Stimulated activated CD8-positive, alpha-beta memory T cell treated with anti-CD3 and anti-CD28 coated beads, Interleukin-7, amount 100 ng/mL, for 4 hours (primary cell): ENCODE results near the gene SETD1B.

Experiments
- DNase-seq, 2 donors: peaks; one replicate each; pipeline ENCODE4 v3.0.0-alpha.2; 2020; ENCODE audit warnings: low read depth in 2 of 2

Gene SETD1B

GRCh38 chr12:121807642-121808347 lies 4.0 kb downstream of the SETD1B start:
- DNase-seq = no peak

- no peak for DNase-seq
Observed at GRCh38 chr12:121808623-121809022, 4.8 kb downstream of the SETD1B start.

- no peak for DNase-seq
Observed at GRCh38 chr12:121809712-121810116, 5.9 kb downstream of the SETD1B start.

GRCh38 chr12:121810234-121810817 lies 6.5 kb downstream of the SETD1B start:
- no peak for DNase-seq

GRCh38 chr12:121810833-121811433 lies 7.1 kb downstream of the SETD1B start:
- DNase-seq = no peak

- no peak for DNase-seq
Observed at GRCh38 chr12:121811434-121812319, 7.9 kb downstream of the SETD1B start.

GRCh38 chr12:121812320-121812871 lies 8.6 kb downstream of the SETD1B start:
- DNase-seq = no peak

- no peak for DNase-seq
Observed at GRCh38 chr12:121812921-121813896, 9.4 kb downstream of the SETD1B start.

GRCh38 chr12:121813951-121814350 lies 10.1 kb downstream of the SETD1B start:
- DNase-seq = no peak

- DNase-seq = no peak
Observed at GRCh38 chr12:121814429-121815119, 10.8 kb downstream of the SETD1B start.

- DNase-seq = no peak
Observed at GRCh38 chr12:121815263-121815662, 11.5 kb downstream of the SETD1B start.

- DNase-seq = no peak
Observed at GRCh38 chr12:121816925-121817647, 13.3 kb downstream of the SETD1B start.

- no peak for DNase-seq
Observed at GRCh38 chr12:121817648-121818043, 13.8 kb downstream of the SETD1B start.

- DNase-seq = no peak
Observed at GRCh38 chr12:121819212-121819949, 15.6 kb downstream of the SETD1B start.

GRCh38 chr12:121820056-121820455 lies 16.2 kb downstream of the SETD1B start:
- no peak for DNase-seq

GRCh38 chr12:121822393-121823100 lies 18.7 kb downstream of the SETD1B start:
- no peak for DNase-seq

GRCh38 chr12:121823101-121823726 lies 19.4 kb downstream of the SETD1B start:
- DNase-seq = no peak

GRCh38 chr12:121823727-121824115 lies 19.9 kb downstream of the SETD1B start:
- DNase-seq = no peak
